GM21825 (cell line): Measurements from ENCODE around the gene VPS72.

Experiments used
- ATAC-seq: cut with Tn5 transposase; IDR thresholded peaks from one replicate; pipeline ENCODE4 v1.9.1; 2021; ENCODE audit warnings: mild to moderate bottlenecking, moderate library complexity; ENCODE audit not compliant: unreplicated experiment

The VPS72 gene

DNA sequence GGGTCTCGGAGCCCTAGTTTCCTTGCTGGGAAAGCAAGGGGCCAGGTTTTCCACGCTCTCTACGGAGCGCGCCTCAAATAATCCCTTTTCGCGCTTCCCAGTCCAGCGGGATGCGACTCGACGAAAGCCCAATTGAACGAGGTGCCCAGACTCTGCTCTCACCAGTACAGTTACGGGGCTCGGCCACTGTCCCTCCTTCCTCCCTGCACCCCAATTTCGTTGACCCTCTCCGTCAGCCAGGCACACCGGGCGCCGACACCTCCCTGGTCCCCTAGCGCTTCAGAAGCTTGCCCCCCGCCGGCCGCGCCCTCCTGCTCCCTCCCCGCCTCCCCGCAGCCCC lies 44.0 kb downstream of the VPS72 start:
- no peak for ATAC-seq

DNA sequence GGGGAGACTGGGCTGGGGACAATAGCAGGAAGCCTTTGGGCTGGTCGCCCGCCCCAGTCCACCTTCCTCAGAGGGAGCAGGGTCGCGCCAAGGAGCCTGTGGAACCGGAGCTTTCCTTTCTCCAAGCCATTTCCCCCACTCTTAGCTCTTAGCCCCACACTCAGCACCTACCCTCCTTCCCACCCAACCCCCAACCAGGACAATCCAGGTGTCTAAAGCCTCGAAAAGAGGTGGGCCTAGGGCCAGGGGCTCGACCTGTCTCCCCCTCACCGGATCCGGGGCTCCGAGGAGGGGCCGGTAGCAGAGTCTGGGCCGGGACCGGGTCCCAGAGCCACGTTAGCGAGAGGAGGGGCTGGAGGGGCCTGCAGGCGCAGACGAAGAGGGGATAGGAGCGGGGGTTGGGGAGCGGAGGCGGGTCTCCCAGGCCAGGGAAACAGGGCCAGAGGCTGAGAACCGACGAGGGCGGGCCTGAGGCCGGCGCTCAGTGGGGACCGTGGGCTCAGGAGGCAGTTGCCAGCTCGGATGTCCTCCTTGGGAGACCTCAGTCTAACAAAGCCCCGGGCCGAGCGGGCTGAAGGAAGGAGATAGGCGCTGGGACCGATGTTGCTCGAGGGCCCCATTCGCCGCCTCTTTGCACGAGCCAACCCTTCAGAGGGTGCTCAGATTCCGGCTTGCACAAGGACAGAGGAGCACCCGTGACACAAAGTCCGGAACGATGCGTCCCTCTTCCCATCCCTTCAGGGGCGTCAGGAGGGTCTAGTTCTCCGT lies 44.5 kb downstream of the VPS72 start:
- ATAC-seq: no peak

DNA sequence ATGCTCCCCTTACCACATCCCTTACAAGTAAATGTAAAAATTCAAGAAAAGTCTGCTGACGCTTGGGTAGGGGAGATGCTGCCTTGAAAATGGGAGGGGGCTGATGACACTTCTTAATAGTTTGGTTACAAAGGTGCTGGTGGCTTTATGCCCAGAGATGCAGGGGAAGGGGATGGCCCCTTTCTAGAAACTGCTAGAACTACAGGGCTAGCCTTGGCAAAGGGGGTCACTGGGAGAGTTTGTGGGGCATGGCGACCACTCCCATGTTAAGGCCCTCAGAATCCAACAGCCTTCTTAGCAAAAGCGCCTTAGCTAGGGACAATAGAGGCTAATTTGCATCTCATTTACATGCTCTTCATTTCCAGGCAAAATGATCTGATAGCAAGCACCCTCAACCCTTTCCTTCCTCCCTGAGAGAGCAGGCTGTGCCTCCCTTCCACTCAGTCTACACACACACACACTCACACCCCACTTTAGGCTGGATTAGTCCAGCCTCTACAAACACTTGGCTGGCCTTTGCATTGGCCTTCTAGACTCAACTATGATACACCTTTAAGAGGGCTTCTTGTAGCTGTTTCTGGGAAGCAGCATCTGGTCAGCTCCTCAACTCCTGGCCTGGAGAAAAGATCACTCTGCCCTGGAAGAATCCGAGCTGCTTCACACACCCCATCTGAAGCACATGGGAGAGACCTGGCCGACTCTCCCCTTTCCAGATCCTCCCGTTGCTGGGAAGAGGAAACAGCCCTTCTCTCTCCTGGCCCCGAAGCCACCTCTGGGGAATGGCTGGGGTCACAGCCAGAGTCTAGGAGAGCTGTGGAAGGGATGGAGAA lies 45.3 kb downstream of the VPS72 start:
- ATAC-seq: no peak

DNA sequence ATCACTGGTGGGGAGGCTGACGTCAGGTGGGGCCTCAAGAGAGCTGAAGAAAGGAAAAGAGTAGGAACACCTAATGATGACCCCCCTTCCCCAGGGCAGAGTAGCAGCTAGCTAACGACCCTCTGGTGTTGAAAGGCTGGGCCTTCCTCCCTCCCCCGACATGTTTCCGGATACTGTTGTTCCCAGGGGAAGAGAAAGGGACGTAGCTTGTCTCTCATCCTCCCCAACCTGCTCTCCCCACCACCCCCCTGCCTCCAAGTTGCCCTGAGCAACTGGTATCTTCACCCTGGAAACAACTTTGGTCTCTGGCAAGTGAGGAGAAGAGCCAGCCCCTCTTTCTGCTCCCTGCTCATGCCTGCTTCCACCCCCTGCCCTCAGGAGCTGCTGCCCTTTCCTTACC lies 46.0 kb downstream of the VPS72 start:
- no peak for ATAC-seq

DNA sequence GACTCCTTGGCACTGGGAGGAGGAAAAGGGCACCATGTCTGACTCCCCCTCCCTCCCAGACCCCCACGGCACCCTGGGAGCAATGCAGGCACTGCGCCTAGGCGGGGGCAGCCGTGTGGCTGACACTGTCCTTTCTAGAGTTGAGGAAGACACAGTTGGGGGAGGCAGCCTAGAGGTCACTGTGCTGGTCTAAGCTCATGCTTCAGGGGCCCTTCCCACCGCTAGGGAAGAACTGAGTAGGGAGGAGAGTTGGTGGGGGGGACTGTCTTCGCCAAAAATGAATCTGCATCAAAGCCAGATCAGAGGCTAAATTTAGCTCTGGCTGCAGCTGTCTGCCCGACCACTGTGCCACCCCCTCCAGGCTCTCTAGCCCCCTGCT lies 47.0 kb downstream of the VPS72 start:
- ATAC-seq: no peak

DNA sequence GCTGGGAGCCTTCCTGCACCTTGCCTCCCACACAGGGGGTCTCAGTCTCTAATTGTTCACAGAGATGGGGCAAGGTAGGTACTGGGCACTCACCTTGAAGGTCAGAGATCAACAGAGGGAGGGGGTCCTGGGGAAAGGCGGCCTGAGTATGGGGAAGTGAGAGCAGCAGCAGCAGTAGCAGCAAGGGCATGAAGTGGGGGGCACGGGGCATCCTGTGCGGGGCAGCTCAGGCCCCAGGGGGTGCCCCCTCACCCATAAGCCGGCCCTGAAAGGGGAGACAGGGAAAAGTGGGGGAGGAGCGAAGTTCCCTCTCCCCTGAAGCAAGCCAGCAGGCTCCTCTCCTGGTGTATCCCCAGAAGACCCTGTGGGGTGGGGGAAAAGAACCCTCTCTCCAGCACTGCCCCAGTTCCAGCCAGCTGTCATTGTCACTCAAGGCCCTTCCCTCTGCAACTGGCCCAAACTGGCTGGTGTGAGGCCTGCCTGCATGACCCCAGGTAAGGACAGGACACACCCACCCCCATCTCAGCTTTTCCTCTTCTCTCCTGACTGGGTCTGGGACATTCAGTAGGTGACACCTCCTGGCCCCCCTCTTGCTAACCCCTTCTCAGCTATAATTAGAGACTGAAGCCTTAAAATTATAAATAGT lies 47.5 kb downstream of the VPS72 start:
- no peak for ATAC-seq

DNA sequence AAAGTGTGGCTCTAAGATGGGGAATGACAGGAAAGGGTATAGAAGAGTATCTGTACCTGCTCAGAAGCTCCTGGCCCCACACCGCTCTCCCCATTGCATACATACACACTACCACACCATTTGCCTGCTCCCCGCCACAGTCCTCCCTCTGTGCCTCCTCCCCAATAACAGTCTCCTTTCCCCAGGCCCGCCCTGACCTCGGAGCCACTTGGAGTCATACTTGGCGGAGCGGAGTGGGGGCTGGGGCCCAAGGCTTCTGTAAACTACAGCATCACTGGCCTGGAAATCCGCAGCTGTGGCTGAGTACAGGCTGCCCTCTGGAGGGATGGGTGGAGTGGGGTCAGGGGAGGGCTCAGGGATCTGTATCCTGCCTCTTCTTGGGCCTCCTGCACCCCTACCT lies 52.2 kb downstream of the VPS72 start:
- no peak for ATAC-seq

DNA sequence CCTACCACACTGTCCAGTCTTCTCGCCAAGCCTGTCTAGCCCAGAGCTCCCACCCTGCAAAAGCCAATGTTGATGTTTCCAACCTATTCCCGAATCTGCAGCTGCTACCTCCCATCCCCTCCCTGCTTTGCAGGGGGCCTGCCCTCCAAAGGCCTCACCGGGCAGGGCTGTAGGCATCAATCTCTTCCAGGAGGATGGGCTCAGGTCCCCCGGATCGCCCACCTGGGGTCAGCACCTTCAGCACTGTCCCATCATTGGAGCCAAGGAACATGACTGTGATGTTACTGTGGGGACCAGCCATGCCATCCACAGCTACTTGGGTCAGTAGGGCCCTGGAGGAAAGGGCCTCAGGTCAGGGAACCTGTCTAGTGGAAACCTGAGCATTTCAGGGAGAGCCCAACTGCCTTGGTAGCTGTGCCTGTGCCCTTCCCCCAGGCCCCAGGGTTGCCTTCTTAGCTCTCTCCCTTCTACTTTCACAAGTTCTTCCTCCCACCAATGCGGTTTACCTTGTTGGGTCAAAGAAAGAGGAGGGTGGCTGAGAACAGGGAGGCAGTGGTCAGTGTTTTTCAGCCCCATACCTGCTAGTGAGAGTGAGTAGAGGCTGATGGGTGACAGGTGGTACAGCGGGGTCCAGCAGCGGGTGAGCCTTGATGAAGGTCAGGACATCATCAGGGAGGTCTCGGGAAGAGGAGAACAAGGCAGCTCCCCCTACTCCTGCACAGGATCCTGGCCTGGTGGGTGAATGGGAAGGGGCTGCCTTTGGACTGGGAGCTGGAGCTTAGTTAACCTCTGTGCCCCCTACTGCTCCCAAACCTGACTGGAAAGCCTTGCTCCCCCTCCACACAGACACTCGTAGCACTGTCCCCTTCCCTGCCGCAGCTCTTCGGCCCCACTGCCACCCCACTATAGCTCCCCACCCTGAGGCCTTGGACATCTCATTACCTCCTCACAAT lies 54.3 kb downstream of the VPS72 start:
- no peak for ATAC-seq

DNA sequence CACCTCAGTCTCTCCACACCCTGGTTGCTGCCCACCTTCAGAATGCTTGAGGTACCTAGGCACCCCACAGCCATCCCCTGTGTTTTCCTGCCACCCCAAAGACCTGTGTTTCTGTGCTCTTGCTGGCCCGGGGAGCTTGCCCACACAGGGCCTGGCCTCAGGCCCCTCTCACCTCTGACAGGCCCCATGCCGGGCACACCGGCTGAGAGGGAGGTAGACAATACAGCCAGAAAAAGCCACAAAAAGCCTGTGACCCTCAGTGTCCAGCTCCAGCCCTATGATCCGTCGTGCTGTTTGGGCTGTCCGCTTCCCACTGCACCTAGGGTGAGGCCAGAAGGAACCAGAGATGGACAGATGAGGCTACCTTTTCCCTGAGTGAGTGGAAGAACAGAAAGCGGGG lies 55.0 kb downstream of the VPS72 start:
- ATAC-seq: no peak

DNA sequence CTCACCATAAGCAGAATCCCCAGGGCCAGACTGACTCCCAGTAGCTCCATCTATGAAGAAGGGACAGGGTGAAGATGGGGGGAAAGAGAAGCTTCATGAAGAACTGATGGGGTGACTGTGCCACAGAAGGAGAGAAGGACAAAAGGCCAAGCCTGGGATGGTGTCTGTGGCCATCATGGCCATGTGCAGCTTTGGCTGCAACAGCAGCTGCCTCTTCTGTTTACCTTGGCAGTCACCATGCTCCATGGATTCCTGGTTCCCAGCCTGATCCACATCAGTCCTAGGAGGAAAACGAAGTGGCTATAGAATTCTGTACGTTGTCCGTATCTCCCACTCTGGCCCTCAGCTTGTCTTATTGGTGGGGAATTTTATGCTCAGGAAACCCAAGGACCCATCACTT lies 55.6 kb downstream of the VPS72 start:
- no peak for ATAC-seq

DNA sequence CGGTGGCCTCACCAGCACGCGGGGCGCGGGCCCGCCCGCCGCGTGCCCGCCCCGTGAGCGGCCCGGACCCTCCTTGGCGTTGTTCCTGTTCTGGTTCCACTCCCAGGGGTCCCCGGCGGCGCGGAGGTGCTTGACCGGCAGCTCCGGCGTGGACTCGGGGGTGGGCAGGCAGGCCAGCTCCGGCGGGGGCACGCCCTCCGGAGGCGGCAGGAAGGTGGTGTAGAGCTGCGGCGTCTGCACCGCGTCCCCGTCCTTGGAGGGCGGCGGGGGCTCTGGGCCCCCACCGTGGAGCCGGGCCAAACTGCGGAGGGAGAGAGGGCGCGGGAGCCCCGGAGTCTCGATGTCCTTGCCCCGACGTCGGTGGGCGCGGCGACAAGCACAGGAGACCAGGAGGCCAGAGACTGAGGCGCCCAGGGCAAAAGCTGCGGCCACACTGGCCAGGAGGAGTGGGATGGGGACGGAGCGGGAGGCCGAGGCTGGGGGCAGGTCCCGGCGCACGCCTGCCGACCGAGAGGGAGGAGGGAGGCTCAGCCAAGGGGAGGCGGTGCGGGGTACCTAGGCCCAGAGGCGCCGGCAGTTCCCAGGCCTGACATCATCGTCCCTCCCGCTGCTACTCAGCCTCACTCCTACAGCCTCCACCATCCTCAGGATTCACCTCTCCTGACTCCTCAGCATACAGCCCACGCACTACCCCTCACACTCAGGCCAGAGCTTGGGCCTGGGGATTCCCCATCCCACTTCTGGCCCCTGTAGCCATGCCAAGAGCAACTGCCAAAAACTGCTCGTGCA lies 56.8 kb downstream of the VPS72 start:
- no peak for ATAC-seq

DNA sequence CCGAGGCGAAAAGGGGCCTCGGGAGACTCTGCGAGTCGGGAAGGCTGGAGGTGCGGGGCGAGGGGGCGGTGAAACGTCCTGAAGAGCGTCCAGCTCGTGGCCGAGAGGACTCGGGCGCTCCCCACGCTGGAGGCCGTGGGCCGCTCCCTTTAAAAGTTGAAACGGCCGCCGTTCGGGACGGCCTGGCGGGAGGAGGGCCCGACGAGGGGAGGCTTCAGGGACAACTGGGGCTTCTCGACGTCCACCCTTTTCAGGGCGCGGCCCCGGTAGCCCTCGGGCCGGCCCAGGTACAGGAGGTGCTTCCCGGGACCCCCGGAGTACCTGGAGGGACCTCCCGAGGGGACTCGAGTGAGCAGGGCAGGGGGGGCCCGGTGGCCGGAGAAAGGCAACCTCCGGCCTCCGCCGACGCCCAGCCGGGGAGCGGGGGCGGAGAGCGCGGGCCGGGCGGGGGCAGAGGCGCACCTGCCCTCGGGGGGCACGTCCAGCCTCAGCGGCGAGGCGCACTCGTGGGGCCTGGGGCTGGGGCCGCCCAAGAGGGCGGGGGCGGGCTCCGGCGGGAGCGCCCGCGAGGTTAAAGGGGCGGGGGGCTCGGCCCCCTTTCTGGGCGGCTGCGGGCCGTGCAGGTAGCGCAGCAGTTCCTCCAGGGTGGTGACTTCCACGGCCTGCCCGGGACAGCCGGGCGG lies 57.5 kb downstream of the VPS72 start:
- ATAC-seq: no peak

DNA sequence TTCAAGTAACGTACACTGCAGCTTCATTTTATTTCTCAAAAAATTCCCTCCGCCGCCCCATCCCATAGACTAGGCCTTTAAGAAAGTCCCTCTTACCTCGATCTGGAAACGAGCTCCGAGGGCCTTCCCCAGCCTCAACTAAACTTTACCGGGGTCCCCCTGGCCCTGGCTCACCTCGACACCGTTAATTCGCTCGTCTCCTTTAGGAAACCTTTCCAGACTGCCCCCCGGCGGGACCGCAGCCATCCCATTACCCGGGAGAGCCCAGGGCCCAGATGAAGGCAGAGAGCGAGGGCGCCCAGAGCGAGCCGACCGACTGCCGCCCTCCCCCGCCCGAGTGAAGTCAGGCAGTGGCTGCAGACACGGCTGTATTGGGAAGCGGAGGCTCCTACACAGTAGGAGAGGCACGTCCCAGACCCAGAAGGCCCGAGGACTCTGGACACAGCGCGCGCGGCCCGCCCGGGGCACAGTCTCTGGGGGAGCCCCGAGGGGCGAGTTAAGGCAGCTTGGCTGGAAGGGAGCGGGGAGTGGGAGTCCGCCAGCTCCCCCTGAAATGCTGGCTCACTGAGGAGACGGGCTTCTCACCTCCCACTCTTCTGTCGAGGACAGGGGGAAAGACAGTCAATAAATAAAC lies 58.2 kb downstream of the VPS72 start:
- ATAC-seq: no peak

DNA sequence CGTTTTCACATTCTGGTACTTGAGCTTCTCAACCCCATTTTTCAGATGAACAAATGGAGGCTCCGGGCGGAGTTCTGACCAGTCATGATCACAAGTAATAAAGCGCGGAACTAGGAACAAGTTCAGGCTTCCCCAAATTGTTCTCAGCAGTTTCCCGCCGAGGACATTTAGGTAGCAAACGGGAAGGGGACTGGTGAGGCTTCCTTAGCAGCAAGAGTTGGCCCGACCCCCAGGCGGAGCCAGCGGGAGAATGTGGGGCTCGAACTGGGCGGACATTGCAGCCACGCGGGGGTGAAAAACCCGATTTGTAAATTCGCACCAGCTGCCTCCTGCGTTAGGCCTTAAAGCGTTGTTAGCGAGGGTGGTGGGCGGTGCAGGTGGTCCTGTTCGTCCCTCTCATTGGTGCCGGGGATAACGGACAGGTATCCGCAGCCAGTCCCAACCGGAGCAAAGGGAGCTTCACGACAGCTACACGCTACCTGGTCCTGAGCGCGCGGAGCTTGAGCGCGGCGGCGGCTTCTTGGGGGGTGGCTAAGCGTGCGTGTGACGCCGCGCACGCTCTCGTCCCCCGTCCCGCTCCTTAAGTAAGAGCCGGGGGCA lies 58.9 kb downstream of the VPS72 start:
- peak; percentile 81 for ATAC-seq

DNA sequence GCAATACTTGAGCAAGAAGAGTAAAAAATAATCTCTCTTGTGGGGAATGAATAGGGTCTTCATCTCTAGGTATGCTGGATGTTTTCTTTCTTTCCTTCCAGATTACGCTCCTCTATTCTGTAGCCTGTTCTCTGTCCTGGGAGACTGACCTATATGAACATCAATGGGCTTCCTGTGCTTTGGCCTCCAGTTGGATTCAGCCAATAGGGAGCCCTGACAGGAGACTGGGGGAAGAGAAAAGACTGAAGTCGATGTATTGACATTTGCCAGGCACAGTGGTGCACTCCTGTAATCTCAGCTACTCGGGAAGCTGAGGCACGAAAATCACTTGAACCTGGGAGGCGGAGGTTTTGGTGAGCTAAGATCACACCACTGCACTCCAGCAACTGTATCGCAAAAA lies 61.2 kb downstream of the VPS72 start:
- no peak for ATAC-seq
